ENCODE results near the gene TRAPPC10.

TRAPPC10 gene

GRCh38 chr21:44058652-44058964, 46.5 kb downstream of the TRAPPC10 start:
- TF ChIP-seq CTCF (IDR thresholded peaks at IDR 0.05; ENCODE audit: low read length, missing control alignments) = no peak
- no peak overlapping the region for H3K4me3 ChIP-seq (replicated peaks; ENCODE audit: low read depth, low read length)
- DNase-seq (ENCODE audit: low read depth) = no peak

- DNase-seq (ENCODE audit: low read depth) = no peak
- no peak overlapping the region for H3K4me3 ChIP-seq (replicated peaks; ENCODE audit: low read depth, low read length)
- no peak for TF ChIP-seq CTCF (IDR thresholded peaks at IDR 0.05; ENCODE audit: low read length, missing control alignments)
Observed at GRCh38 chr21:44058981-44059380, 46.9 kb downstream of the TRAPPC10 start.

- no peak for DNase-seq (ENCODE audit: low read depth)
- no peak for TF ChIP-seq CTCF (IDR thresholded peaks at IDR 0.05; ENCODE audit: low read length, missing control alignments)
- no peak overlapping the region for H3K4me3 ChIP-seq (replicated peaks; ENCODE audit: low read depth, low read length)
Observed at GRCh38 chr21:44059710-44060109, 47.6 kb downstream of the TRAPPC10 start.

- no peak overlapping the region for H3K4me3 ChIP-seq (replicated peaks; ENCODE audit: low read depth, low read length)
- no peak for DNase-seq (ENCODE audit: low read depth)
- TF ChIP-seq CTCF (IDR thresholded peaks at IDR 0.05; ENCODE audit: low read length, missing control alignments) = no peak
Observed at GRCh38 chr21:44062380-44062779, 50.3 kb downstream of the TRAPPC10 start.

GRCh38 chr21:44063151-44063912, 51.2 kb downstream of the TRAPPC10 start:
- TF ChIP-seq CTCF (IDR thresholded peaks at IDR 0.05; ENCODE audit: low read length, missing control alignments) = no peak
- DNase-seq (ENCODE audit: low read depth) = no peak
- H3K4me3 ChIP-seq (replicated peaks; ENCODE audit: low read depth, low read length) = no peak overlapping the region

GRCh38 chr21:44064852-44065403, 52.8 kb downstream of the TRAPPC10 start:
- no peak for TF ChIP-seq CTCF (IDR thresholded peaks at IDR 0.05; ENCODE audit: low read length, missing control alignments)
- no peak for DNase-seq (ENCODE audit: low read depth)
- no peak overlapping the region for H3K4me3 ChIP-seq (replicated peaks; ENCODE audit: low read depth, low read length)

GRCh38 chr21:44065428-44065827, 53.3 kb downstream of the TRAPPC10 start:
- TF ChIP-seq CTCF (IDR thresholded peaks at IDR 0.05; ENCODE audit: low read length, missing control alignments) = no peak
- no peak overlapping the region for H3K4me3 ChIP-seq (replicated peaks; ENCODE audit: low read depth, low read length)
- peak; percentile 63 for DNase-seq (ENCODE audit: low read depth)
